ENCODE measurements around the gene ABHD16A.
"Not testable (repeated sequence)": the region's sequence is repeated elsewhere in the genome, so short reads cannot be mapped to it uniquely, and the experiment has no call there.

The ABHD16A gene

GRCh38 chr6:31713991-31714684 lies 11.0 kb upstream of the ABHD16A start:
- no peak for DNase-seq

GRCh38 chr6:31713465-31713864 lies 10.3 kb upstream of the ABHD16A start:
- no peak for DNase-seq

- DNase-seq, result no peak
These were observed 9.2 kb upstream of the ABHD16A start for GRCh38 chr6:31712296-31712695.

GRCh38 chr6:31711233-31711632 lies 8.1 kb upstream of the ABHD16A start:
- no peak for DNase-seq

GRCh38 chr6:31710523-31711219 lies 7.5 kb upstream of the ABHD16A start:
- no peak for DNase-seq

GRCh38 chr6:31709157-31709556 lies 6.0 kb upstream of the ABHD16A start:
- not testable (repeated sequence) for DNase-seq

GRCh38 chr6:31708224-31708623 lies 5.1 kb upstream of the ABHD16A start:
- DNase-seq, result no peak

- no peak for DNase-seq
These were observed 4.6 kb upstream of the ABHD16A start for GRCh38 chr6:31707701-31708100.

- DNase-seq, result no peak
These were observed 3.5 kb upstream of the ABHD16A start, which contains the start of gene LY6G6F for GRCh38 chr6:31706599-31706998. TSS of gene LY6G6F (plus strand) at chr6:31706866. CDS start at chr6:31706907, 41 bp downstream.

- no peak for DNase-seq
These were observed 2.8 kb upstream of the ABHD16A start for GRCh38 chr6:31705931-31706330.

- DNase-seq, result no peak
These were observed 712 bp downstream of the ABHD16A start for GRCh38 chr6:31702405-31702818.

- DNase-seq, result no peak
These were observed 1.3 kb downstream of the ABHD16A start for GRCh38 chr6:31701666-31702404.

GRCh38 chr6:31700740-31701401 lies 2.3 kb downstream of the ABHD16A start:
- DNase-seq, result no peak

GRCh38 chr6:31697555-31697954 lies 5.6 kb downstream of the ABHD16A start:
- DNase-seq, result no peak

- no peak for DNase-seq
These were observed 9.6 kb downstream of the ABHD16A start for GRCh38 chr6:31693535-31693934.

GRCh38 chr6:31692886-31693285 lies 10.2 kb downstream of the ABHD16A start:
- no peak for DNase-seq

GRCh38 chr6:31692353-31692752 lies 10.8 kb downstream of the ABHD16A start:
- DNase-seq, result no peak

GRCh38 chr6:31691564-31692108 lies 11.5 kb downstream of the ABHD16A start:
- DNase-seq, result no peak

- DNase-seq, result no peak
These were observed 12.1 kb downstream of the ABHD16A start for GRCh38 chr6:31691078-31691463.

GRCh38 chr6:31690231-31691077 lies 12.7 kb downstream of the ABHD16A start:
- DNase-seq, result no peak

GRCh38 chr6:31689249-31690110 lies 13.6 kb downstream of the ABHD16A start:
- DNase-seq, result no peak
